B cell (primary cell): ENCODE data around the gene GAL.

Experiments
- CTCF ChIP-seq: fragments of 200-600 bp; IDR thresholded peaks from one replicate; pipeline ENCODE4 v1.8.0; 2022; ENCODE audit warnings: antibody characterized with exemption, mild to moderate bottlenecking
- EZH2 ChIP-seq: IDR thresholded peaks from 2 replicates; pipeline ENCODE4 v1.6.1; 2012; ENCODE audit warnings: borderline replicate concordance, low read depth, mild to moderate bottlenecking, moderate library complexity, low read length; ENCODE audit not compliant: insufficient read depth, poor library complexity, severe bottlenecking

GRCh38 chr11:68653486-68654430 is 30.6 kb upstream of the GAL start:
- TF ChIP-seq CTCF (no peak), EZH2 (no peak)
